Aorta (tissue), 5 donors: ENCODE data around the gene RPS6KA4. TPM values are rescaled to one million over a fixed set of nuclear protein-coding genes. Genes with fewer than 3 reads are reported as not detected.

Source experiments
- ATAC-seq: fragments of 200-7000 bp; cut with Tn5 transposase; one replicate; pipeline ENCODE4 v1.9.1; 2022; ENCODE audit warnings: moderate library complexity; ENCODE audit not compliant: low FRiP score
- DNase-seq, 2 donors: peaks; one replicate each; pipeline ENCODE4 v3.0.0-alpha.2; 2020
- H3K27ac ChIP-seq, 2 donors: one replicate each; pipeline ENCODE4 v1.5.1; 2013; ENCODE audit warnings: low read length in 2 of 2, mild to moderate bottlenecking in 2 of 2, moderate library complexity in 2 of 2, control low read depth in 1 of 2, inconsistent platforms in 1 of 2, low read depth in 1 of 2
- H3K27me3 ChIP-seq, 2 donors: one replicate each; pipeline ENCODE4 v1.6.1; 2013; ENCODE audit warnings: control low read depth in 1 of 2, low read length in 1 of 2, mild to moderate bottlenecking in 1 of 2, moderate library complexity in 1 of 2; ENCODE audit not compliant: insufficient read depth in 2 of 2, control insufficient read depth in 1 of 2
- H3K36me3 ChIP-seq, 2 donors: one replicate each; pipeline ENCODE4 v1.6.1; 2013; ENCODE audit warnings: control low read depth in 1 of 2, low read length in 1 of 2, mild to moderate bottlenecking in 1 of 2; ENCODE audit not compliant: insufficient read depth in 2 of 2, control insufficient read depth in 1 of 2
- H3K4me1 ChIP-seq, 2 donors: one replicate each; pipeline ENCODE4 v1.6.1; 2013; ENCODE audit warnings: low read length in 2 of 2, control low read depth in 1 of 2, mild to moderate bottlenecking in 1 of 2, moderate library complexity in 1 of 2; ENCODE audit not compliant: insufficient read depth in 2 of 2, control insufficient read depth in 1 of 2
- H3K4me3 ChIP-seq, 2 donors: one replicate each; pipeline ENCODE4 v1.5.1; 2013; ENCODE audit warnings: low read length in 2 of 2, control low read depth in 1 of 2, mild to moderate bottlenecking in 1 of 2
- H3K9me3 ChIP-seq: one replicate; pipeline ENCODE4 v1.6.1; 2013; ENCODE audit warnings: mild to moderate bottlenecking, low read length; ENCODE audit not compliant: control insufficient read depth
- WGBS, 2 donors: extraction: QIAGEN DNeasy Blood & Tissue Kit; methylation state at CpG; one replicate each; pipeline ENCODE4 v1.1.7; 2013; 5-methylcytosine and 5-hydroxymethylcytosine counted together
- intact Hi-C, 2 donors: fragments of 100-400 bp; cut with DNase I; formaldehyde crosslinking; loops; one replicate each; pipeline versions ENCODE4 v1.14.2 to v1.15.0; 2022
- polyA plus RNA-seq, 2 donors: library from polyadenylated mRNA; stranded (reverse); fragments of 200-250 nt; gene quantifications; one replicate each; pipeline ENCODE4 v1.2.3, GENCODE V29; 2013
- total RNA-seq, 2 donors: library from RNA; stranded (reverse); fragmentation: NEBNext Ultra II Directional; extraction: Animal tissue kit (Norgen Biotek cat#: 25700); gene quantifications; one replicate each; pipeline ENCODE4 v1.2.1, GENCODE V29; 2021
- donor health status: healthy with polysubstance abuse.
- donor health status: Bipolar disorder and iron deficiency.
- donor health status: DM: no; HTN: no; CAD: no.
- donor health status: DM: no; HTN: no; CAD: no.
- donor health status: DM: yes; HTN: yes; CAD: no.

RPS6KA4 gene
- total and polyA plus RNA-seq, 4 donors: 14.1 to 31.8 (median 26.5) TPM

GRCh38 chr11:64384981-64385944 lies 26.3 kb downstream of the RPS6KA4 start:
- H3K36me3 ChIP-seq: no peaks in the 10 kb centered on the region
- H3K27ac ChIP-seq: peak overlapping the region in 1 of 2 donors; percentile 0
- no peaks in the 10 kb centered on the region for H3K9me3 ChIP-seq
- H3K27me3 ChIP-seq: no peaks in the 10 kb centered on the region
- ATAC-seq: peak; percentile 50
- DNase-seq: no peak
- 16 to 25% methylated on average over 15 of the region's 15 CpGs for WGBS, 2 donors
- no peaks in the 10 kb centered on the region for H3K4me1 ChIP-seq
- intact Hi-C loops: no loop called here
- no peak overlapping the region for H3K4me3 ChIP-seq

- 89% methylated on average over 11 of the region's 11 CpGs for WGBS, 2 donors
Observed at GRCh38 chr11:64385945-64386704, 27.2 kb downstream of the RPS6KA4 start.

GRCh38 chr11:64387916-64388315 lies 29.0 kb downstream of the RPS6KA4 start:
- intact Hi-C loops: no loop called here
- Histone ChIP-seq H3K9me3 (no peaks in the 10 kb centered on the region), H3K36me3 (no peaks in the 10 kb centered on the region), H3K27ac (no peak overlapping the region), H3K27me3 (no peaks in the 10 kb centered on the region), H3K4me3 (no peak overlapping the region), H3K4me1 (no peaks in the 10 kb centered on the region)
- DNase-seq: no peak
- no peak for ATAC-seq

More at GRCh38 chr11:64385945-64386704, 27.2 kb downstream of the RPS6KA4 start:
- DNase-seq (no peak), ATAC-seq (no peak)
- Histone ChIP-seq H3K9me3 (no peaks in the 10 kb centered on the region), H3K4me3 (no peak overlapping the region), H3K36me3 (no peaks in the 10 kb centered on the region), H3K27ac (no peak overlapping the region), H3K4me1 (no peaks in the 10 kb centered on the region), H3K27me3 (no peaks in the 10 kb centered on the region)
- intact Hi-C loops: no loop called here

- no peaks in the 10 kb centered on the region for H3K4me1 ChIP-seq
Observed at GRCh38 chr11:64388894-64389293, 29.9 kb downstream of the RPS6KA4 start.

GRCh38 chr11:64389851-64390250 lies 30.9 kb downstream of the RPS6KA4 start:
- Histone ChIP-seq H3K4me3 (no peak overlapping the region), H3K4me1 (no peaks in the 10 kb centered on the region), H3K36me3 (no peaks in the 10 kb centered on the region), H3K9me3 (no peaks in the 10 kb centered on the region), H3K27me3 (no peaks in the 10 kb centered on the region), H3K27ac (no peak overlapping the region)
- intact Hi-C loops: no loop called here
- ATAC-seq (no peak), DNase-seq (no peak)
- WGBS, 2 donors: 95 to 96% methylated on average over 2 of the region's 2 CpGs

More at GRCh38 chr11:64388894-64389293, 29.9 kb downstream of the RPS6KA4 start:
- Histone ChIP-seq H3K27ac (no peak overlapping the region), H3K27me3 (no peaks in the 10 kb centered on the region), H3K4me3 (no peak overlapping the region), H3K9me3 (no peaks in the 10 kb centered on the region), H3K36me3 (no peaks in the 10 kb centered on the region)
- WGBS, 2 donors: 89 to 93% methylated on average over 10 of the region's 10 CpGs
- DNase-seq: no peak
- ATAC-seq: no peak
- intact Hi-C loops: no loop called here

- Histone ChIP-seq H3K27ac (no peak overlapping the region), H3K4me1 (no peaks in the 10 kb centered on the region), H3K36me3 (no peaks in the 10 kb centered on the region), H3K9me3 (no peaks in the 10 kb centered on the region), H3K27me3 (no peaks in the 10 kb centered on the region), H3K4me3 (no peak overlapping the region)
- DNase-seq (no peak), ATAC-seq (no peak)
- 90 to 98% methylated on average over 3 of the region's 3 CpGs for WGBS, 2 donors
- intact Hi-C loops: no loop called here
Observed at GRCh38 chr11:64390558-64390957, 31.6 kb downstream of the RPS6KA4 start.

- H3K27ac ChIP-seq: no peak overlapping the region
- H3K4me1 ChIP-seq: no peaks in the 10 kb centered on the region
- 52 to 53% methylated on average over 3 of the region's 3 CpGs for WGBS, 2 donors
- ATAC-seq: no peak
- H3K27me3 ChIP-seq: no peaks in the 10 kb centered on the region
- intact Hi-C loops: no loop called here
- no peak for DNase-seq
- H3K4me3 ChIP-seq: no peak overlapping the region
- H3K36me3 ChIP-seq: no peaks in the 10 kb centered on the region
- H3K9me3 ChIP-seq: no peaks in the 10 kb centered on the region
Observed at GRCh38 chr11:64391839-64392238, 32.9 kb downstream of the RPS6KA4 start.

GRCh38 chr11:64395545-64396078 lies 36.6 kb downstream of the RPS6KA4 start:
- ATAC-seq (no peak), DNase-seq (no peak)
- no peak overlapping the region for H3K27ac ChIP-seq
- no peaks in the 10 kb centered on the region for H3K9me3 ChIP-seq
- 74 to 75% methylated on average over 13 of the region's 13 CpGs for WGBS, 2 donors
- H3K36me3 ChIP-seq: no peaks in the 10 kb centered on the region
- intact Hi-C loops: no loop called here
- no peak overlapping the region for H3K4me3 ChIP-seq
- no peaks in the 10 kb centered on the region for H3K27me3 ChIP-seq
- no peaks in the 10 kb centered on the region for H3K4me1 ChIP-seq
